Mammary epithelial cell (primary cell): ENCODE measurements around the gene MSS51.

Experiments
- CTCF ChIP-seq, 2 donors: IDR thresholded peaks in 1 of 2; conservative IDR thresholded peaks in 1 of 2; 2 replicates each; pipeline ENCODE4 v1.5.1; 2011 to 2012; ENCODE audit warnings: inconsistent platforms in 2 of 2, low read length in 2 of 2, mild to moderate bottlenecking in 2 of 2, control low read depth in 1 of 2, low read depth in 1 of 2; ENCODE audit not compliant: insufficient read depth in 1 of 2; ENCODE audit errors: extremely low read depth in 1 of 2
- EZH2 ChIP-seq: IDR thresholded peaks from 2 replicates; pipeline ENCODE4 v1.6.1; 2012; ENCODE audit warnings: low read length, inconsistent platforms, borderline replicate concordance

- TF ChIP-seq CTCF (conservative IDR thresholded peaks at IDR 0.05 in 1 of 2, IDR thresholded peaks at IDR 0.05 in 1 of 2; ENCODE audit: extremely low read depth in 1 of 2, insufficient read depth in 1 of 2, low read depth in 1 of 2, low read length in 2 of 2) (no peak), EZH2 (no peak)
Observed at GRCh38 chr10:73399063-73399462, 34.3 kb downstream of the MSS51 start.
